HG02642 (cell line): ENCODE measurements around the gene TESPA1.
A peak's percentile ranks its signal among the peaks of the same experiment; 100 is the strongest.
"Not testable (repeated sequence)": the region's sequence is repeated elsewhere in the genome, so short reads cannot be mapped to it uniquely, and the experiment has no call there.

Experiments used
- ATAC-seq: cut with Tn5 transposase; IDR thresholded peaks from one replicate; pipeline ENCODE4 v1.9.1; 2021; ENCODE audit warnings: mild to moderate bottlenecking; ENCODE audit not compliant: unreplicated experiment, poor library complexity

TESPA1 gene

GRCh38 chr12:54986773-54987172 lies 2.2 kb upstream of the TESPA1 start:
- ATAC-seq, result not testable (repeated sequence)

- no peak for ATAC-seq
These were observed 943 bp downstream of the TESPA1 start for GRCh38 chr12:54983536-54984101.

GRCh38 chr12:54981796-54982195 lies 2.8 kb downstream of the TESPA1 start:
- ATAC-seq, result peak; percentile 25

- no peak for ATAC-seq
These were observed 4.2 kb downstream of the TESPA1 start for GRCh38 chr12:54980341-54980740.

GRCh38 chr12:54977857-54978256 lies 6.7 kb downstream of the TESPA1 start:
- ATAC-seq, result no peak

GRCh38 chr12:54977155-54977554 lies 7.4 kb downstream of the TESPA1 start:
- ATAC-seq, result no peak

GRCh38 chr12:54975875-54976274 lies 8.7 kb downstream of the TESPA1 start:
- ATAC-seq, result no peak

GRCh38 chr12:54975272-54975671 lies 9.3 kb downstream of the TESPA1 start:
- ATAC-seq, result no peak

- ATAC-seq, result no peak
These were observed 10.3 kb downstream of the TESPA1 start for GRCh38 chr12:54974279-54974678.

GRCh38 chr12:54973556-54973955 lies 11.0 kb downstream of the TESPA1 start:
- no peak for ATAC-seq

GRCh38 chr12:54970741-54971140 lies 13.8 kb downstream of the TESPA1 start:
- no peak for ATAC-seq

- ATAC-seq, result no peak
These were observed 16.3 kb downstream of the TESPA1 start for GRCh38 chr12:54968181-54968730.

GRCh38 chr12:54967461-54967860 lies 17.1 kb downstream of the TESPA1 start:
- no peak for ATAC-seq

- ATAC-seq, result no peak
These were observed 23.4 kb downstream of the TESPA1 start for GRCh38 chr12:54961190-54961589.

- ATAC-seq, result no peak
These were observed 25.1 kb downstream of the TESPA1 start for GRCh38 chr12:54959291-54960018.

GRCh38 chr12:54958048-54958658 lies 26.4 kb downstream of the TESPA1 start:
- ATAC-seq, result no peak

- ATAC-seq, result no peak
These were observed 27.5 kb downstream of the TESPA1 start for GRCh38 chr12:54956818-54957641.

GRCh38 chr12:54956322-54956721 lies 28.2 kb downstream of the TESPA1 start:
- no peak for ATAC-seq

GRCh38 chr12:54954801-54955200 lies 29.8 kb downstream of the TESPA1 start:
- no peak for ATAC-seq

- ATAC-seq, result no peak
These were observed 30.3 kb downstream of the TESPA1 start for GRCh38 chr12:54954228-54954627.
